ENCODE results near the gene OPRM1. TPM values are rescaled to one million over a fixed set of nuclear protein-coding genes. Genes with fewer than 3 reads are reported as not detected.

OPRM1 gene
- total and polyA plus RNA-seq, 4 experiments from 2014 or later, result not detected

- Mint-ChIP-seq H3K9me3 (peaks cover 0 to 3% (median 0%) of the 10 kb centered on the region in 8 donors), H3K4me1 (peaks cover 55 to 95% (median 74%) of the 10 kb centered on the region in 4 donors), H3K27me3 (no peaks in the 10 kb centered on the region), H3K36me3 (peaks cover 29 to 47% of the 10 kb centered on the region in 2 donors), H3K27ac (peak overlapping the region; percentile 89 to 97 (median 94)), H3K4me3 (peak overlapping the region; percentile 89 to 99 (median 96))
- peak; percentile 50 to 64 (median 58) for DNase-seq
- H3K4me3 ChIP-seq (ENCODE audit: low read length in 2 of 2), result peak overlapping the region; percentile 69 to 75
- CTCF ChIA-PET (ENCODE audit: partially characterized antibody), result interaction anchor here (0.8 to 10.6 kb wide), 9 partner anchors 8 to 93 kb away, joined by 3 to 113 read pairs (median 7); no protein-coding TSS in a partner anchor
- H3K27me3 ChIP-seq (ENCODE audit: insufficient read depth, low read length), result no peaks in the 10 kb centered on the region
- intact Hi-C loops (cut with micrococcal nuclease), result loop anchor here (1.0 to 10.0 kb wide), 7 partner anchors 8 to 1242 kb away; partner anchors contain the start of genes MTRF1L, SCAF8 and TFB1M
- POLR2A ChIA-PET (ENCODE audit: partially characterized antibody), result interaction anchor here (0.6 to 8.9 kb wide), 14 partner anchors 8 to 88 kb away, joined by 3 to 93 read pairs (median 8); no protein-coding TSS in a partner anchor
- H3K36me3 ChIP-seq (ENCODE audit: insufficient read depth, low read length), result no peaks in the 10 kb centered on the region
- peak overlapping the region; percentile 87 for H3K27ac ChIP-seq (ENCODE audit: low read depth, low read length)
- peaks cover 75% of the 10 kb centered on the region for H3K4me1 ChIP-seq (ENCODE audit: insufficient read depth, low read length)
- no peaks in the 10 kb centered on the region for H3K9me3 ChIP-seq (ENCODE audit: control insufficient read depth in 1 of 2, low read length in 2 of 2)
Measured at GRCh38 chr6:154247119-154247861, 208.2 kb downstream of the OPRM1 start.

DNA sequence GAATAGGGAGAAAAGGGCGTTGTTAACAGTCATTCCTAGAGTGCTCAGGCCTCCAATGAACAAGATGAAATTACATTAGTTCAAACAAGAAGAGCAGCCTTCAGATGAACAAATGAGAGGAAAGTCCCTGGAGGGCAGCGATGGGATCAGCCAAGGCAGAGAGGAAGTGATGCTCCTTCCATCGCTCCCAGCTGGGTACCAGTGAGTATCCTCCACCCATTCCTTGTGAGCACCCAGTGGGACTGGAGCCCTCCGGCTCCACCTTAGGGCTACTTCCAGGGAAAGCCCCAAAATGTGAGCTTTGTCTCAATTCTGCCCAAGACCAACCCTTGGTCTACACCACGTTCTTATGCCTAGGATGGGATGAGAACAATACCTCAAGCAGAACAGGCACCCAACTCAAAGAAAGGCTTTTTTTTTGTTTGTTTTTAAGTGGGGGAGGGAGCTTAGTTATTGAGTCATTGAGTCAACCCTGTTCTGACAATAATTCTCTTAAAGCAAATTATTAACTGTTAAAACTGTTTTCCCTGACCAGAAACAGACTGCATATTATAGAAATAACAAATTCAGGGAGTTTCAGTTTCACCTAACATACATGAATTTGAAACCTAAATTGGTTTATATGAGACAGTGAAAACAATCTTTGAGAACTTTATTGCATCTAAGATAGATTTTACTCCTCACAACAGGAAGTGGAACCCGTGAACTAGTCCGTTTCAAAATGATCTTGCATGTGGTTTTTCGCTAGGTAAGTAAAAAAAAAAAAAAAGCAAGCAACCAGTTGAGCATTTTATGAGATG is 210.7 kb downstream of the OPRM1 start:
- H3K27me3 Mint-ChIP-seq, result no peaks in the 10 kb centered on the region
- Histone ChIP-seq H3K27ac (ENCODE audit: low read depth, low read length) (peak overlapping the region; percentile 76), H3K27me3 (ENCODE audit: insufficient read depth, low read length) (no peaks in the 10 kb centered on the region), H3K4me3 (ENCODE audit: low read length in 2 of 2) (peak overlapping the region in 1 of 2 donors; percentile 39), H3K4me1 (ENCODE audit: insufficient read depth, low read length) (peaks cover 51% of the 10 kb centered on the region), H3K9me3 (ENCODE audit: control insufficient read depth in 1 of 2, low read length in 2 of 2) (no peaks in the 10 kb centered on the region), H3K36me3 (ENCODE audit: insufficient read depth, low read length) (no peaks in the 10 kb centered on the region)
- H3K36me3 Mint-ChIP-seq, result peaks cover 12 to 25% of the 10 kb centered on the region in 2 donors
- peaks cover 45 to 80% (median 59%) of the 10 kb centered on the region in 4 donors for H3K4me1 Mint-ChIP-seq
- intact Hi-C loops (cut with micrococcal nuclease), result loop anchor here (2.0 to 10.0 kb wide), 5 partner anchors 17 to 1245 kb away; partner anchors contain the start of genes MTRF1L, SCAF8 and TFB1M
- POLR2A ChIA-PET (ENCODE audit: partially characterized antibody), result interaction anchor here (0.6 to 8.9 kb wide), 11 partner anchors 9 to 94 kb away, joined by 3 to 93 read pairs (median 6); no protein-coding TSS in a partner anchor
- H3K27ac Mint-ChIP-seq, result peak overlapping the region; percentile 89 to 96 (median 94)
- DNase-seq, result peak; percentile 67 to 78 (median 71)
- H3K4me3 Mint-ChIP-seq, result peak overlapping the region; percentile 77 to 91 (median 82)
- peaks cover 0 to 5% (median 3%) of the 10 kb centered on the region in 8 donors for H3K9me3 Mint-ChIP-seq
- CTCF ChIA-PET (ENCODE audit: partially characterized antibody), result interaction anchor here (1.2 to 10.6 kb wide), 4 partner anchors 17 to 96 kb away, joined by 3 to 113 read pairs (median 6); no protein-coding TSS in a partner anchor

GRCh38 chr6:154251116-154251515 is 212.1 kb downstream of the OPRM1 start:
- no peak overlapping the region for H3K4me3 ChIP-seq (ENCODE audit: low read length in 2 of 2)
- peaks cover 43% of the 10 kb centered on the region for H3K4me1 ChIP-seq (ENCODE audit: insufficient read depth, low read length)
- H3K4me3 Mint-ChIP-seq, result peak overlapping the region in 3 of 8 donors; percentile 9 to 64 (median 22)
- H3K36me3 ChIP-seq (ENCODE audit: insufficient read depth, low read length), result no peaks in the 10 kb centered on the region
- intact Hi-C loops (cut with micrococcal nuclease), result loop anchor here (2.0 to 5.0 kb wide), 2 partner anchors 16 to 34 kb away; no protein-coding TSS in a partner anchor
- peak overlapping the region; percentile 39 to 94 (median 63) for H3K27ac Mint-ChIP-seq
- peaks cover 0 to 19% (median 12%) of the 10 kb centered on the region in 8 donors for H3K9me3 Mint-ChIP-seq
- peaks cover 12 to 18% of the 10 kb centered on the region in 2 donors for H3K36me3 Mint-ChIP-seq
- no peak overlapping the region for H3K27ac ChIP-seq (ENCODE audit: low read depth, low read length)
- H3K27me3 Mint-ChIP-seq, result no peaks in the 10 kb centered on the region
- CTCF ChIA-PET (ENCODE audit: partially characterized antibody), result interaction anchor here (0.7 to 1.4 kb wide), 6 partner anchors 9 to 119 kb away, joined by 3 to 7 read pairs (median 3); no protein-coding TSS in a partner anchor
- DNase-seq, result no peak
- H3K9me3 ChIP-seq (ENCODE audit: control insufficient read depth in 1 of 2, low read length in 2 of 2), result peaks cover 0 to 6% of the 10 kb centered on the region in 2 donors
- POLR2A ChIA-PET (ENCODE audit: partially characterized antibody), result interaction anchor here (0.8 to 2.8 kb wide), 4 partner anchors 14 to 27 kb away, joined by 3 to 10 read pairs (median 4); no protein-coding TSS in a partner anchor
- no peaks in the 10 kb centered on the region for H3K27me3 ChIP-seq (ENCODE audit: insufficient read depth, low read length)
- peaks cover 43 to 69% (median 53%) of the 10 kb centered on the region in 4 donors for H3K4me1 Mint-ChIP-seq

DNA sequence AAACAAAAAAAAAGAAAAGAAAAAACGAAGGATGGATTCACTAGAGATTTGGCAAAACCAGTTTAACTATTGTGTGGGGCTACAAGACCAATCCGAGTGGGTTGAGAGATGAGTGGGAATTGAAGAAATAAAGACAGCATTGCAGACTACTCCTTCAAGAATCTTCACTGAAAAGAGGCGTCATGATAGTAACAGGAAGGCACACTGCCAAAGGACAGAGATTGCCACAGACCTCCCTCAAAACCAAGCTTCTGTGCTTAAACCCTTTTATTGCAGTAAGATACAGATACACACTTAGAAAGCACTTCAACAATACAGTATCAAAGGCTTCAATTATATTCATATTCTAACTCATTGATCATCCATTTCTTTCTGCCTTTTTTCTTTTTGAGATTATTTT is 213.6 kb downstream of the OPRM1 start:
- Mint-ChIP-seq H3K4me1 (peaks cover 40 to 57% (median 48%) of the 10 kb centered on the region in 4 donors), H3K9me3 (peaks cover 0 to 25% (median 16%) of the 10 kb centered on the region in 8 donors), H3K27ac (peak overlapping the region in 2 of 7 donors; percentile 51 to 77), H3K36me3 (peaks cover 6 to 7% of the 10 kb centered on the region in 2 donors), H3K27me3 (no peaks in the 10 kb centered on the region), H3K4me3 (peak overlapping the region in 1 of 8 donors; percentile 11)
- ChIA-PET CTCF (ENCODE audit: partially characterized antibody) (interaction anchor here (1.1 kb wide), 1 partner anchor 24 kb away, joined by 5 read pairs; no protein-coding TSS in a partner anchor), POLR2A (ENCODE audit: partially characterized antibody) (interaction anchor here (1.1 kb wide), 1 partner anchor 25 kb away, joined by 3 read pairs; no protein-coding TSS in a partner anchor)
- Histone ChIP-seq H3K27me3 (ENCODE audit: insufficient read depth, low read length) (no peaks in the 10 kb centered on the region), H3K27ac (ENCODE audit: low read depth, low read length) (no peak overlapping the region), H3K4me1 (ENCODE audit: insufficient read depth, low read length) (peaks cover 43% of the 10 kb centered on the region), H3K9me3 (ENCODE audit: control insufficient read depth in 1 of 2, low read length in 2 of 2) (peaks cover 0 to 6% of the 10 kb centered on the region in 2 donors), H3K36me3 (ENCODE audit: insufficient read depth, low read length) (no peaks in the 10 kb centered on the region), H3K4me3 (ENCODE audit: low read length in 2 of 2) (no peak overlapping the region)
- DNase-seq, result no peak
- intact Hi-C loops (cut with micrococcal nuclease), result loop anchor here (5.0 kb wide), 1 partner anchor 35 kb away; no protein-coding TSS in a partner anchor

DNA sequence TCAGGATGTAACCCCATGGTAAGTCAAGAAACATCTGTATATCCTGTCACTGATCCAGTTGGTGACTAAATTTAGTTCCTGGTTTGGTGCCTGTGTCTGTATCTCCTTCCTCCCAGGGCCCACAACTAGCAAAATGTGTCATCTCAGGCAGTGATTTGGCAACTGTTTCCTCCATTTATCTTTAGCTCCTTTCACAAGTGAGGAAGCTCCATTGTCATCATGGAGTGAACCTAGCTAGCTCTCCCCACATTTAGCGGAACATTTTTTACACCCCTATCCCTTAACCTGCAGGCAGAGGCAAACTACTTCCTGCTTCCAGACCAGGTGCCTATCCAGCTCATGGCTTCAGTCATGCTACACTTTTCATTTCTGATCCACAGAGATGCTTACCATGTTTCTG is 218.0 kb downstream of the OPRM1 start:
- ChIA-PET POLR2A (ENCODE audit: partially characterized antibody) (interaction anchor here (0.8 kb wide), 1 partner anchor 9 kb away, joined by 4 read pairs; no protein-coding TSS in a partner anchor), CTCF (ENCODE audit: partially characterized antibody) (interaction anchor here (1.2 to 1.6 kb wide), 2 partner anchors 10 to 20 kb away, joined by 4 to 5 read pairs; no protein-coding TSS in a partner anchor)
- H3K36me3 Mint-ChIP-seq, result peaks cover 6% of the 10 kb centered on the region in 2 donors
- H3K27ac ChIP-seq (ENCODE audit: low read depth, low read length), result no peak overlapping the region
- H3K36me3 ChIP-seq (ENCODE audit: insufficient read depth, low read length), result no peaks in the 10 kb centered on the region
- H3K4me3 Mint-ChIP-seq, result no peak overlapping the region
- H3K9me3 Mint-ChIP-seq, result peaks cover 0 to 25% (median 16%) of the 10 kb centered on the region in 8 donors
- no peak for DNase-seq
- H3K9me3 ChIP-seq (ENCODE audit: control insufficient read depth in 1 of 2, low read length in 2 of 2), result peaks cover 0 to 6% of the 10 kb centered on the region in 2 donors
- H3K27me3 Mint-ChIP-seq, result no peaks in the 10 kb centered on the region
- no peak overlapping the region for H3K27ac Mint-ChIP-seq
- H3K4me3 ChIP-seq (ENCODE audit: low read length in 2 of 2), result no peak overlapping the region
- intact Hi-C loops (cut with micrococcal nuclease), result no loop called here
- peaks cover 16 to 28% (median 24%) of the 10 kb centered on the region in 4 donors for H3K4me1 Mint-ChIP-seq
- peaks cover under 1% of the 10 kb centered on the region for H3K4me1 ChIP-seq (ENCODE audit: insufficient read depth, low read length)
- H3K27me3 ChIP-seq (ENCODE audit: insufficient read depth, low read length), result no peaks in the 10 kb centered on the region

DNA sequence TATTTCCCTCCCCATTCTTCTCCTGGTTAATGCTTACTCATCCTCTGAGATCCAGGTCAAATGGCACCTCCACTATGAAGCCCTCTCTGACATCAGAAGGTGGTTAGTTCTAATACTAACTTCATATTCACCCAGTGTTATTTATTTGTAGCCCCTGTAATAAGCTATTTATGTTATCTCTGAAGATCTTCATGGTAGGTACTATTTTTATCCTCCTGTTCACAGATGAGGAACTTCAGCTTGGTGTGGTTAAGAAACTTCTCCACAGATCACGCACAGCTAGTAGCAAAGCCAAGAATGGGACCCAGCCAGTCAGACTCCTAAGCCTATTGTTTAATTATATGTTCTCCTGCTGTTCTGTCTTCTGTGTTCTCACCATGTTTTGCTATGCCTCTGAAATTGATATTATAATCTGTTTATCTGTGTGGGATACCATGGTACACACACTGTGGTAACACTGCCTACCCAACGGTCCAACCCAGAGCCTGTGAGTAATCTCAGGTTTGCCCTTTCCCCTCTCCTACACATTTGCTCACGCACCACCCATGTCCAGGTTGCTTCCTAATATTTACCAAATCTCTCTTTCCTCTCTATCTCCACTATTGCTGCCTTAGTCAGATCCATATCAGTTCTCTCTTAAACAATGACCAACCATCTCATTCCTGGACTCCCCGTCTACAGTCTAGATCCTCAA is 219.2 kb downstream of the OPRM1 start:
- Mint-ChIP-seq H3K4me1 (peaks cover 10 to 20% (median 14%) of the 10 kb centered on the region in 4 donors), H3K4me3 (no peak overlapping the region), H3K9me3 (peaks cover 0 to 25% (median 16%) of the 10 kb centered on the region in 8 donors), H3K27ac (peak overlapping the region in 1 of 7 donors; percentile 30), H3K36me3 (peaks cover 6% of the 10 kb centered on the region in 2 donors), H3K27me3 (no peaks in the 10 kb centered on the region)
- intact Hi-C loops (cut with micrococcal nuclease), result no loop called here
- POLR2A ChIA-PET (ENCODE audit: partially characterized antibody), result interaction anchor here (0.6 kb wide), 1 partner anchor 11 kb away, joined by 3 read pairs; no protein-coding TSS in a partner anchor
- Histone ChIP-seq H3K9me3 (ENCODE audit: control insufficient read depth in 1 of 2, low read length in 2 of 2) (peaks cover 0 to 6% of the 10 kb centered on the region in 2 donors), H3K4me1 (ENCODE audit: insufficient read depth, low read length) (no peaks in the 10 kb centered on the region), H3K27ac (ENCODE audit: low read depth, low read length) (no peak overlapping the region), H3K36me3 (ENCODE audit: insufficient read depth, low read length) (no peaks in the 10 kb centered on the region), H3K4me3 (ENCODE audit: low read length in 2 of 2) (no peak overlapping the region), H3K27me3 (ENCODE audit: insufficient read depth, low read length) (no peaks in the 10 kb centered on the region)
- CTCF ChIA-PET (ENCODE audit: partially characterized antibody), result interaction anchor here (1.2 to 1.6 kb wide), 2 partner anchors 11 to 19 kb away, joined by 4 to 5 read pairs; no protein-coding TSS in a partner anchor
- DNase-seq, result no peak

Data from CD4-positive, alpha-beta memory T cell (primary cell).